ENCODE results near the gene OFD1.

The OFD1 gene

GRCh38 chrX:13752141-13752540 is 17.6 kb downstream of the OFD1 start:
- no peak for TF ChIP-seq ZBTB7A (IDR thresholded peaks at IDR 0.05; ENCODE audit: low read depth)
- TF ChIP-seq EGR1 (IDR thresholded peaks at IDR 0.05): no peak

- TF ChIP-seq NFIC (IDR thresholded peaks at IDR 0.05) (no peak), EGR1 (IDR thresholded peaks at IDR 0.05) (no peak), RAD21 (IDR thresholded peaks at IDR 0.05; ENCODE audit: low read depth) (no peak), REST (IDR thresholded peaks at IDR 0.05; ENCODE audit: low read depth) (no peak), YY1 (IDR thresholded peaks at IDR 0.05; ENCODE audit: low read depth) (no peak), TCF12 (IDR thresholded peaks at IDR 0.05; ENCODE audit: low read depth) (no peak), CREB1 (IDR thresholded peaks at IDR 0.05; ENCODE audit: low read depth) (no peak), FOXM1 (IDR thresholded peaks at IDR 0.05; ENCODE audit: borderline replicate concordance, low read depth) (no peak), TAF1 (IDR thresholded peaks at IDR 0.05; ENCODE audit: low read depth) (no peak), ZBTB7A (IDR thresholded peaks at IDR 0.05; ENCODE audit: low read depth) (no peak)
Observed at GRCh38 chrX:13752646-13753045, 18.1 kb downstream of the OFD1 start.

GRCh38 chrX:13754765-13755164 is 20.2 kb downstream of the OFD1 start:
- no peak for TF ChIP-seq TEAD4 (IDR thresholded peaks at IDR 0.05)

- TF ChIP-seq TCF12 (IDR thresholded peaks at IDR 0.05; ENCODE audit: low read depth): no peak
- TF ChIP-seq CREB1 (IDR thresholded peaks at IDR 0.05; ENCODE audit: low read depth): no peak
- no peak for TF ChIP-seq TEAD4 (IDR thresholded peaks at IDR 0.05)
- TF ChIP-seq FOXM1 (IDR thresholded peaks at IDR 0.05; ENCODE audit: borderline replicate concordance, low read depth): no peak
- no peak for TF ChIP-seq EGR1 (IDR thresholded peaks at IDR 0.05)
- no peak for TF ChIP-seq REST (IDR thresholded peaks at IDR 0.05; ENCODE audit: low read depth)
- TF ChIP-seq YY1 (IDR thresholded peaks at IDR 0.05; ENCODE audit: low read depth): no peak
- TF ChIP-seq MAX (IDR thresholded peaks at IDR 0.05): no peak
- no peak for TF ChIP-seq RAD21 (IDR thresholded peaks at IDR 0.05; ENCODE audit: low read depth)
- TF ChIP-seq NFIC (IDR thresholded peaks at IDR 0.05): no peak
- TF ChIP-seq, protein P1, sequence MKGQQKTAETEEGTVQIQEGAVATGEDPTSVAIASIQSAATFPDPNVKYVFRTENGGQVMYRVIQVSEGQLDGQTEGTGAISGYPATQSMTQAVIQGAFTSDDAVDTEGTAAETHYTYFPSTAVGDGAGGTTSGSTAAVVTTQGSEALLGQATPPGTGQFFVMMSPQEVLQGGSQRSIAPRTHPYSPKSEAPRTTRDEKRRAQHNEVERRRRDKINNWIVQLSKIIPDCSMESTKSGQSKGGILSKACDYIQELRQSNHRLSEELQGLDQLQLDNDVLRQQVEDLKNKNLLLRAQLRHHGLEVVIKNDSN (IDR thresholded peaks at IDR 0.05): no peak
- TF ChIP-seq TAF1 (IDR thresholded peaks at IDR 0.05; ENCODE audit: low read depth): no peak
- TF ChIP-seq ZBTB7A (IDR thresholded peaks at IDR 0.05; ENCODE audit: low read depth): no peak
Observed at GRCh38 chrX:13755254-13755653, 20.7 kb downstream of the OFD1 start.

DNA sequence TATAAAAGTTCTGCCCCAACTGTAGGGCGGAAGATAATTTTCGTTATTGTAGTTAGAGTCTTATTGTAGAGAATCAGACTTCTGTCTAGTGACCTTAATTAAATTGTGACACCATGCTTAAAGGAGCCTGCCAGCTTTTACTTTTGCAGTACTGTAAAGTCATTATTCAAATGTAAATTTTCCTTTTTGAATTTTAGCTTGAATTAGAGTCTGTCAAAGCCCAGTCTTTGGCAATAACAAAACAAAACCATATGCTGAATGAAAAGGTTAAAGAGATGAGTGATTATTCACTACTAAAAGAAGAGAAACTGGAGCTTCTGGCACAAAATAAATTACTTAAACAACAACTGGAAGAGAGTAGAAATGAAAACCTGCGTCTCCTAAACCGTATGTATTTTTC is 21.8 kb downstream of the OFD1 start:
- TF ChIP-seq NFIC (IDR thresholded peaks at IDR 0.05) (no peak), TCF12 (IDR thresholded peaks at IDR 0.05; ENCODE audit: low read depth) (no peak), TEAD4 (IDR thresholded peaks at IDR 0.05) (no peak), EP300 (IDR thresholded peaks at IDR 0.05; ENCODE audit: borderline replicate concordance) (no peak), YY1 (IDR thresholded peaks at IDR 0.05; ENCODE audit: low read depth) (no peak), FOXM1 (IDR thresholded peaks at IDR 0.05; ENCODE audit: borderline replicate concordance, low read depth) (no peak), EGR1 (IDR thresholded peaks at IDR 0.05) (no peak), ZBTB7A (IDR thresholded peaks at IDR 0.05; ENCODE audit: low read depth) (no peak), RAD21 (IDR thresholded peaks at IDR 0.05; ENCODE audit: low read depth) (no peak), MAX (IDR thresholded peaks at IDR 0.05) (no peak), CREB1 (IDR thresholded peaks at IDR 0.05; ENCODE audit: low read depth) (no peak), TAF1 (IDR thresholded peaks at IDR 0.05; ENCODE audit: low read depth) (no peak), CEBPB (IDR thresholded peaks at IDR 0.05) (no peak), REST (IDR thresholded peaks at IDR 0.05; ENCODE audit: low read depth) (no peak)
- TF ChIP-seq, protein P1 (IDR thresholded peaks at IDR 0.05): no peak
